ENCODE results near the gene PLXNA4. TPM values are rescaled to one million over a fixed set of nuclear protein-coding genes. Genes with fewer than 3 reads are reported as not detected.

Gene PLXNA4
- total and polyA plus RNA-seq, 8 donors = 0.15 to 12.8 (median 1.6) TPM

GRCh38 chr7:132203021-132203420 lies 373.2 kb downstream of the PLXNA4 start:
- TF ChIP-seq EP300 (IDR thresholded peaks at IDR 0.05) = no peak
- TF ChIP-seq CTCF (IDR thresholded peaks at IDR 0.05) = no peak
- TF ChIP-seq POLR2A (IDR thresholded peaks at IDR 0.05) = no peak
- TF ChIP-seq POLR2AphosphoS5 (IDR thresholded peaks at IDR 0.05) = no peak
- WGBS, 5 donors = 76 to 86% (median 84%) methylated on average over 7 of the region's 7 CpGs
- Histone ChIP-seq H3K27me3 (no peaks in the 10 kb centered on the region), H3K4me1 (no peaks in the 10 kb centered on the region), H3K27ac (no peak overlapping the region), H3K4me3 (no peak overlapping the region), H3K36me3 (peaks cover 0 to 4% (median 0%) of the 10 kb centered on the region in 4 donors), H3K9me3 (no peaks in the 10 kb centered on the region)
- no peak for DNase-seq
- intact Hi-C loops (cut with DNase I; ENCODE audit: low total_unique reads) = no loop called here

- TF ChIP-seq POLR2AphosphoS5 (IDR thresholded peaks at IDR 0.05) (no peak), EP300 (IDR thresholded peaks at IDR 0.05) (no peak), POLR2A (IDR thresholded peaks at IDR 0.05) (no peak), CTCF (IDR thresholded peaks at IDR 0.05) (no peak)
- Histone ChIP-seq H3K4me1 (no peaks in the 10 kb centered on the region), H3K9me3 (no peaks in the 10 kb centered on the region), H3K4me3 (no peak overlapping the region), H3K27me3 (no peaks in the 10 kb centered on the region), H3K36me3 (peaks cover 0 to 4% (median 0%) of the 10 kb centered on the region in 4 donors), H3K27ac (no peak overlapping the region)
- DNase-seq = no peak
- intact Hi-C loops (cut with DNase I; ENCODE audit: low total_unique reads) = no loop called here
- WGBS, 5 donors = 76 to 85% (median 84%) methylated on average over 4 to 9 of the region's 9 CpGs
These were observed 373.7 kb downstream of the PLXNA4 start for GRCh38 chr7:132202541-132202940.

- TF ChIP-seq POLR2A (IDR thresholded peaks at IDR 0.05) = no peak
- TF ChIP-seq CTCF (IDR thresholded peaks at IDR 0.05) = no peak
- no peak for TF ChIP-seq EP300 (IDR thresholded peaks at IDR 0.05)
- TF ChIP-seq POLR2AphosphoS5 (IDR thresholded peaks at IDR 0.05) = no peak
- 77 to 86% (median 80%) methylated on average over 4 of the region's 4 CpGs for whole genome bisulfite sequencing, 5 donors
- Histone ChIP-seq H3K36me3 (peaks cover 0 to 4% (median 0%) of the 10 kb centered on the region in 4 donors), H3K27me3 (no peaks in the 10 kb centered on the region), H3K4me1 (no peaks in the 10 kb centered on the region), H3K27ac (no peak overlapping the region), H3K4me3 (no peak overlapping the region), H3K9me3 (no peaks in the 10 kb centered on the region)
- intact Hi-C loops (cut with DNase I; ENCODE audit: low total_unique reads) = no loop called here
- no peak for DNase-seq
These were observed 376.1 kb downstream of the PLXNA4 start for GRCh38 chr7:132200141-132200540.

- intact Hi-C loops (cut with DNase I; ENCODE audit: low total_unique reads) = no loop called here
- no peaks in the 10 kb centered on the region for H3K9me3 ChIP-seq
- no peak overlapping the region for H3K27ac ChIP-seq
- H3K4me1 ChIP-seq = no peaks in the 10 kb centered on the region
- TF ChIP-seq POLR2AphosphoS5 (IDR thresholded peaks at IDR 0.05) = no peak
- TF ChIP-seq CTCF (IDR thresholded peaks at IDR 0.05) = no peak
- no peak for TF ChIP-seq POLR2A (IDR thresholded peaks at IDR 0.05)
- no peak for TF ChIP-seq EP300 (IDR thresholded peaks at IDR 0.05)
- peaks cover 0 to 4% (median 0%) of the 10 kb centered on the region in 4 donors for H3K36me3 ChIP-seq
- no peaks in the 10 kb centered on the region for H3K27me3 ChIP-seq
- no peak for DNase-seq
- no peak overlapping the region for H3K4me3 ChIP-seq
- 76 to 89% (median 81%) methylated on average over 2 of the region's 2 CpGs for WGBS, 5 donors
These were observed 376.6 kb downstream of the PLXNA4 start for GRCh38 chr7:132199626-132200025.

Measured in stomach (tissue), 9 donors.